ENCODE data around the gene ISM1. TPM values are rescaled to one million over a fixed set of nuclear protein-coding genes. Genes with fewer than 3 reads are reported as not detected.

The ISM1 gene
- total and polyA plus RNA-seq, 12 donors: 0.54 to 1.7 (median 1.0) TPM

DNA sequence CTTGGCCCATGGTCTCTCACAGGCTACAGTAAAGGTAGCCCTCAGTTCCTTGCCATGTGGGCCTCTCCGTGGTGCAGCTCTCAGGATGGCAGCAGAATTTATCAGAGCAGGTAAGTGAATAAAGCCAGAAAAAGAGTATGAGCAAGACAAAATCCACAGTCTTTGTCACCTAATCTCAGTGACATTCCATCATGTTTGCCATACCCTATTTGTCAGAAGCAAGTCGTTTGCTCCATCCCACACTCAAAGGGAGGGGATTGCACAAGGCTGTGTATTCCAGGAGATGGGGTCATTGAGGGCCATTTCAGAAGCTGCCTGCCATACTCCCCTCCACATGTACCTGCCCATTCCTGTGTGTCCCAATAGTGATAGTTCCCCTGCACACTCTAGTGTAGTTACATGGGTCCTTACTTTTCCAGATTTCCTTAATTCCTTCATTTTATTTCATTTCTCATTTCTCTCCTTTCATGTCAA, 24.2 kb downstream of the ISM1 start:
- Histone ChIP-seq H3K9me3 (no peaks in the 10 kb centered on the region), H3K27ac (no peak overlapping the region), H3K4me3 (no peak overlapping the region), H3K4me1 (peaks cover 0 to 13% (median 0%) of the 10 kb centered on the region in 9 donors), H3K36me3 (no peaks in the 10 kb centered on the region), H3K27me3 (no peaks in the 10 kb centered on the region)
- 71% methylated on average over 2 of the region's 2 CpGs for WGBS, 2 donors
- intact Hi-C loops (cut with DNase I): no loop called here
- no peak for ATAC-seq
- DNase-seq: no peak
- TF ChIP-seq, protein P1, sequence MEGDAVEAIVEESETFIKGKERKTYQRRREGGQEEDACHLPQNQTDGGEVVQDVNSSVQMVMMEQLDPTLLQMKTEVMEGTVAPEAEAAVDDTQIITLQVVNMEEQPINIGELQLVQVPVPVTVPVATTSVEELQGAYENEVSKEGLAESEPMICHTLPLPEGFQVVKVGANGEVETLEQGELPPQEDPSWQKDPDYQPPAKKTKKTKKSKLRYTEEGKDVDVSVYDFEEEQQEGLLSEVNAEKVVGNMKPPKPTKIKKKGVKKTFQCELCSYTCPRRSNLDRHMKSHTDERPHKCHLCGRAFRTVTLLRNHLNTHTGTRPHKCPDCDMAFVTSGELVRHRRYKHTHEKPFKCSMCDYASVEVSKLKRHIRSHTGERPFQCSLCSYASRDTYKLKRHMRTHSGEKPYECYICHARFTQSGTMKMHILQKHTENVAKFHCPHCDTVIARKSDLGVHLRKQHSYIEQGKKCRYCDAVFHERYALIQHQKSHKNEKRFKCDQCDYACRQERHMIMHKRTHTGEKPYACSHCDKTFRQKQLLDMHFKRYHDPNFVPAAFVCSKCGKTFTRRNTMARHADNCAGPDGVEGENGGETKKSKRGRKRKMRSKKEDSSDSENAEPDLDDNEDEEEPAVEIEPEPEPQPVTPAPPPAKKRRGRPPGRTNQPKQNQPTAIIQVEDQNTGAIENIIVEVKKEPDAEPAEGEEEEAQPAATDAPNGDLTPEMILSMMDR (IDR thresholded peaks at IDR 0.05): no peak

DNA sequence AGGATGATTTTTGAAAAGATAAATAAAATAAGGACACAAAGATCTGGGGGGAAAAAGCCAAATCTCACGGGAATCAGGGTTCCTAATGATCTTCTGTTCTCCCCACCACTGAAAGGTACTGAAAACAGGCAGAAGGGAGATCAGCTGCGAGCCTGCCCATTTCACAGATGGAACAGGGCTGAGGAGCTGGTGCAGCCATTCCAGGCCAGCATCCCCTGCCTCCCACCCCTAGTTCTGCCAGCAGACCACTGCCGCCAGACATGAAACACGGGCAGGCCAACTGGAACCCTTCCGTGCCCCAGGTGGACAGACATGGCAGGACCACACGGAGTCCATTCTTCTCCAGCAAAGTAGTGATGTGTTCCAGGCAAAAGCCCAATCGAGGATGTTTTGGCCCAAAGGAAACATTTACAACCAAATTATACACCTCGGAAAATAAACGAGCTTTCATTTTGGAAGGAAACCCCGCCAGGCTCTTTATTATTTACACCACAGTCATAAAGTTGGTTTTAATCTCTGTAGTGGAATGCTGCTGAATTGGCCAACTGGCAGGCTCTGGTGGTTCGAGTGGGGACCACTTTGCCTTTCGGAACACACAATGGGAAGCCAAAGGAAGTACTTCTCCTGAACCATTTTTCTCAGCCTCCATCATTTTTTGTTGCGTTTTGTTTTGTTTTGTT, 28.2 kb downstream of the ISM1 start:
- intact Hi-C loops (cut with DNase I): no loop called here
- Histone ChIP-seq H3K4me3 (no peak overlapping the region), H3K9me3 (no peaks in the 10 kb centered on the region), H3K27ac (no peak overlapping the region), H3K36me3 (no peaks in the 10 kb centered on the region), H3K27me3 (no peaks in the 10 kb centered on the region), H3K4me1 (peaks cover 0 to 13% (median 0%) of the 10 kb centered on the region in 9 donors)
- TF ChIP-seq, protein P1 (IDR thresholded peaks at IDR 0.05): no peak
- WGBS, 2 donors: 74 to 81% methylated on average over 13 of the region's 13 CpGs
- DNase-seq: no peak
- no peak for ATAC-seq

DNA sequence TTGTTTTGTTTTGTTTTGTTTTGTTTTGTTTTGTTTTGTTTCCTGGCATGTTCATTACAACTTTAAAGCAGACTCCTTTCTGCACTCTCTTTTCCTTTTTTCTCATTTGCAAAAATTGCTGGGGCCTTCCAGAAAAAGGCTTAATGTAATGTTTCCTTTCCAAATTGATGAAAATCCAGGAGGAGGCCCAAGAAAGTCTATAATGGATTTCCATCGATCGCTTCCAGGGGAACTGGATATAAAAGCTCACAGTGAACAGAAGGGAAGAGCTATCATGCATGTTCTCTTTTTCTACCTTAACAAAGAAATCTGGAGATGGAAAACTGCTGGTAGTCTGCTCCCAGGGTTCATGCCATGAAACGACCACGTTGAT, 28.7 kb downstream of the ISM1 start:
- peaks cover 0 to 13% (median 0%) of the 10 kb centered on the region in 9 donors for H3K4me1 ChIP-seq
- ATAC-seq: no peak
- no peaks in the 10 kb centered on the region for H3K9me3 ChIP-seq
- H3K27ac ChIP-seq: no peak overlapping the region
- WGBS, 2 donors: 78 to 81% methylated on average over 4 of the region's 4 CpGs
- intact Hi-C loops (cut with DNase I): loop anchor here in 1 of 10 donors (10.0 kb wide), 1 partner anchor 55 kb away; no protein-coding TSS in a partner anchor
- TF ChIP-seq, protein P1 (IDR thresholded peaks at IDR 0.05): no peak
- no peak overlapping the region for H3K4me3 ChIP-seq
- H3K27me3 ChIP-seq: no peaks in the 10 kb centered on the region
- no peak for DNase-seq
- no peaks in the 10 kb centered on the region for H3K36me3 ChIP-seq

DNA sequence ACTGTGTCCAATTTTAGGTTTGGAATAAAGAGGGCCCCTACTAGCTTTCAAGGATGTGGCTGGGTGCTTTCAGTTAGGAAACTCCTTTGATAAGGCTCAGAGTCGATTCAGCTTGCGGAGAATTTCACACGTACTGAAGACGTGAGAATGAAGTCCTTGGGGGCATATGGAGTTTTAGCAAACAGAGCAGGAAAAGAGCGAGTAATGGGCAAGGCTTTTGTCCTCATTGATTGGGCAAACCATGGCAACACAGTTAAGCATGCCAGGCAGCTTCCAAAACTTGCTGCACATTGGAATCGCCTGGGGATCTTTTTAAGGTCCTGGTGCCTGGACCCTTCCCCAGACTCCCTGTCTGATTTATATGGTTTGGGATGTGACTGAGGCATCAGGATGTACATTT, 29.2 kb downstream of the ISM1 start:
- Histone ChIP-seq H3K36me3 (no peaks in the 10 kb centered on the region), H3K9me3 (no peaks in the 10 kb centered on the region), H3K4me1 (peaks cover 0 to 13% (median 0%) of the 10 kb centered on the region in 9 donors), H3K4me3 (no peak overlapping the region), H3K27me3 (no peaks in the 10 kb centered on the region), H3K27ac (no peak overlapping the region)
- no peak for ATAC-seq
- no peak for DNase-seq
- TF ChIP-seq, protein P1 (IDR thresholded peaks at IDR 0.05): no peak
- intact Hi-C loops (cut with DNase I): loop anchor here in 1 of 10 donors (10.0 kb wide), 1 partner anchor 55 kb away; no protein-coding TSS in a partner anchor
- WGBS, 2 donors: 66 to 75% methylated on average over 6 of the region's 6 CpGs
